ENCODE measurements around the gene CES3.
"Not testable (repeated sequence)": the region's sequence is repeated elsewhere in the genome, so short reads cannot be mapped to it uniquely, and the experiment has no call there.

The CES3 gene

DNA sequence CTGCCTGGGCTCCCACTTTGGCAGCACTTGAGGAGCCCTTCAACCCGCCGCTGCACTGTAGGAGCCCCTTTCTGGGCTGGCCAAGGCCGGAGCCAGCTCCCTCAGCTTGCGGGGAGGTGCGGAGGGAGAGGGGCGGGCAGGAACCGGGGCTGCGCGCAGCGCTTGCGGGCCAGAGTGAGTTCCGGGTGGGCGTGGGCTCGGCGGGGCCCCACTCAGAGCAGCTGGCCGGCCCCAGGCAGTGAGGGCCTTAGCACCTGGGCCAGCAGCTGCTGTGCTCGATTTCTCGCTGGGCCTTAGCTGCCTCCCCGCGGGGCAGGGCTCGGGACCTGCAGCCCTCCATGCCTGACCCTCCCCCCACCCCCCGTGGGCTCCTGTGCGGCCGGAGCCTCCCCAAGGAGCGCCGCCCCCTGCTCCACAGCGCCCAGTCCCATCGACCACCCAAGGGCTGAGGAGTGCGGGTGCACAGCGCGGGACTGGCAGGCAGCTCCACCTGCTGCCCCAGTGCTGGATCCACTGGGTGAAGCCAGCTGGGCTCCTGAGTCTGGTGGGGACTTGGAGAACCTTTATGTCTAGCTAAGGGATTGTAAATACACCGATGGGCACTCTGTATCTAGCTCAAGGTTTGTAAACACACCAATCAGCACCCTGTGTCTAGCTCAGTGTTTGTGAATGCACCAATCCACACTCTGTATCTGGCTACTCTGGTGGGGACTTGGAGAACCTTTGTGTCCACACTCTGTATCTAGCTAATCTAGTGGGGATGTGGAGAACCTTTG is 13.3 kb downstream of the CES3 start:
- not testable (repeated sequence) for DNase-seq

DNA sequence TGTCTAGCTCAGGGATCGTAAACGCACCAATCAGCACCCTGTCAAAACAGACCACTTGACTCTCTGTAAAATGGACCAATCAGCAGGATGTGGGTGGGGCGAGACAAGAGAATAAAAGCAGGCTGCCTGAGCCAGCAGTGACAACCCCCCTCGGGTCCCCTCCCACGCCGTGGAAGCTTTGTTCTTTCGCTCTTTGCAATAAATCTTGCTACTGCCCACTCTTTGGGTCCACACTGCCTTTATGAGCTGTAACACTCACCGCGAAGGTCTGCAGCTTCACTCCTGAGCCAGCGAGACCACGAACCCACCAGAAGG is 13.8 kb downstream of the CES3 start:
- DNase-seq, result not testable (repeated sequence)

DNA sequence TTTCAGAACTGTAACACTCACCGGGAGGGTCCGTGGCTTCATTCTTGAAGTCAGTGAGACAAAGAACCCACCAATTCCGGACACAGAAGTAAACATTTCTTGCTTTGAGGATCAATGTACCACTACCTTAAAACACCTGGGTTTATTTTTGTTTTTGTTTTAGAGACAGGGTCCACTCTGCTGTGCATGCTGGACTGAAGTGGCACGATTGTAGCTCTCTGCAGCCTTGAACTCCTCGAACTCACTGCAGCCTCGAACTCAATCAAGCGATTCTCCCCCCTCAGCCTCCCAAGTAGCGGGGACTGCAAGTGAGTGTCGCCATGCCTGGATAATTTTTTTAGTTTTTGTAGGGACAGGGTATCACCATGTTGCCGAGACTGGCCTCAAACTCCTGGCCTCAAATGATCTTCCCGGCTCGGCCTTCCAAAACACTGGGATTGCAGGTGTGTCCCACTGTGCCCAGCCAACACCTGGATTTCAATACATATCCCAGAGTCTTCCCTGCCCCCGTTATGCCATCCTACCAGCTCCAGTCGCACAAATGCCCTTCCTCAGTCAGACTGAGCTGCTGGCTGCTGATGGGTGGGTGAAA is 14.3 kb downstream of the CES3 start:
- DNase-seq, result no peak

DNA sequence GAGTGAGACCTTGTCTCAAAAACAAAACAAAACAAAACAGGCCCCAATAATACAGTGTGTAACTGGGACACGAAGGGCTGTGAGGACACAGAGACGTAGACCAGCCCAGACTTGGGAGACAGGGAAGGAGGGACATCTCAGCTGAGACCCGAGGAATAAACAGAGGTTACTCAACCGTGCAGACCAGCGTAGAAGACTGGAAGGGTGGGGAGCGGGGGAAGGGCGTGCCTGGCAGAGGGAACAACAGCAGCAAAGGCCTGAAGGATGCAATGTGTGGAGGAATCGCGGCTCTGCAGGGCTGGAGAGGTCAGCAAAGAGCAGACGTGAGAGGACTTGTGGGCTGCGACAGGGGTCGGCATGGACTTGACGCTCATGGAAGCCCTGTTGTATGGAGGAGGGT is 15.7 kb downstream of the CES3 start:
- DNase-seq, result no peak

DNA sequence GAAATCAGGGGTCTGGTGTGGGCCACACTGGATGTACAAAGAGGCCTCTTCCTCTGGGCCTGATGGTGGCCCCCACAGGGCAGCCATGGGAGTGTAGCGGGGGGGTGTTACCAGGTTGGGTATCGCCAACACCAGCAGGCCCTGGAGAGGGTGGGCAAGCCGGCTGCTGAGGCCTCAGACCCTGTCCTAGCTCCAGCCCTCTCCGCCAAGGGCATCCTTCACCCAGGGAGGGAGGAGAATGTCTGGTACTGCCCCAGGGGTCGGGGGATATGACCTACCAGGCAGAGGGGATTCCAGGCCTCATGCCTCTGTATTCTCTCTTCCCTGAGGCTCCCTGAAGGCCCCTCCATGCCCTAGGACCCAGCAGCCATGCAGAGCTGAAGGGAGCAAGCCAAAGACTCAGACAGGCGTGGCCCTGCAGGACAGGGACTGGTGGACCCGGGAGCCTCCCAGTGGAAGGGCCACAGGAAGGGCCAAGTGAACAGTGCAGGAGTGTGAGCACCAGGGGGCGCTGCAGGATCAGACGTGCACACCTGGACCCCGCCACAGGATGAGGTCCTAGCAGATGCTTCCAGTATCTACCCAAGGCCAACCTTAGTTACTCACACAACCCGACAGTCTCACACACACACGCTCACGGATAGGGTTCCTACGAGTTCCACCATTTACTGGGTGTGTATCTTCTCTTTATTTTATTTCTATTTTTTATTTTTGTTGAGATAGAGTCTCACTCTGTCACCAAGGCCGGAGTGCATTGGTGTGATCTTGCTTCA is 16.5 kb downstream of the CES3 start:
- peak; percentile 76 for DNase-seq

DNA sequence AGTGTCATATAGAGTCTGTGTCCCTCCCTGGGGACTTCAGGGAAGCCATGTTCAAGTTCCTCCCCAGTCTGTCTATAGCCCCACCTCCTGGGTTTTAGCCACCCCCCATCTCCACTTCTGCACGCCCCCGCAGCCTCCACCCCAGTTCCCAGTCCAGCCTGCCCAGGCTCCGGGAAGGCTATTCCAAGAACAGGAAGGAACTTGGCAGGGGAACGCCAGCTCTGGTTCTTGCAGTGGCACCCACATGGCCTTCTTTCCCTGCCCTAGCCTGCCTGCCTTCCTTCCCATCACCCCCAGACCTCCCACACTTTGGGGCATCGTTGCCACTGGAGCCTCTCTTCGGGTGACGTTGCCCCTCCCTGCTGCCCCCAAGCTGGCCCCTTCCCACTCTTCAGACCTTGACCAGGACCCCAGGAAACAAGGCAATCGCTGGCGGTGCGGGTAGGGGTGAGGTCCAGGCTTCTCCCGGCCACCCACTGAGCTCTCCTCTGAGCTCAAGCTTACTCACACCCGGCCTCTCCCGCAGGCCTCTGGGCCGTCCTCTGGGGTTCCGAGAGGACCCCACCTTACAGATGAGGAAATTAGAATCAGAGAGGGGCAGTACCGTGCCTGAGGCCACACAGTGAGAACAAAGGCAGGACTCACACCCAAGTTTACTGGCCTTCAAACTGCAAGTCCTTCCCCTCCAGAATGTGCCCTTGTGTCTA is 18.1 kb downstream of the CES3 start:
- no peak for DNase-seq

DNA sequence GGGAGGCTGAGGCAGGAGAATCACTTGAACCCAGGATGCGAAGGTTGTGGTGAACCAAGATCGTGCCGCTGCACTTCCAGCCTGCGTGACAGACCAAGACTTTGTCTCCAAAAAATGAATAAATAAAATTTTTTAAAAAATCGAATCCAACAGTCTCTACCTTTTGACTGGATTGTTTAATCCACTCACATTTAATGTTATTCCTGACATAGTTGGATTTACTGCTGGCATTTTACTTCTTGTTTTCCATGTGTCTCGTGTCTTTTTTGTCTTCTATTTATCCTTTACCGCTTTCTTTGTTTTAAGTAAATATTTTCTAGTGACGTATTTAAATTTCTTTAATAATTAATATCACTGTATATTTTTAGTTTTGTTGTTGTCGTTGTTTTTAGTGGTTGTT is 22.0 kb downstream of the CES3 start:
- no peak for DNase-seq

DNA sequence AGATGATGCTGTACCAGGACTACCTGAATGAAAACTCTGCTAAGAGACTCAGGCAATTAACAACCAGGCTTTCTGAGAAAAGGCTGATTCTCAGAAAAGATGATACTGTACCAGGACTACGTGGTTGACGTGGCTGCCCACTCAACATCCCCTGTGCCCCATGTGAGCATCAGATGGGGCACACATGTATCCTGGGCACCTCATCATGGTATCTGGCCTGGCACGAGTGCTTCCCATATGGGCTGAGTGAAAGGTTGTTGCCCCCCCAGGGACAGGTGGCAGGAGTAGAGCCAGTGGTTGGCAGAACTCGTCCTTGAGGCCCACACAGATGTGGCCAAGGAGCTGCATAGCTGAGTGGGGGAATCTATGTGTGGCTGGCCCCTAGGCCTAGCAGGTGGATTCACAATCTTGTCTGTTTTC is 23.8 kb downstream of the CES3 start:
- DNase-seq, result no peak

DNA sequence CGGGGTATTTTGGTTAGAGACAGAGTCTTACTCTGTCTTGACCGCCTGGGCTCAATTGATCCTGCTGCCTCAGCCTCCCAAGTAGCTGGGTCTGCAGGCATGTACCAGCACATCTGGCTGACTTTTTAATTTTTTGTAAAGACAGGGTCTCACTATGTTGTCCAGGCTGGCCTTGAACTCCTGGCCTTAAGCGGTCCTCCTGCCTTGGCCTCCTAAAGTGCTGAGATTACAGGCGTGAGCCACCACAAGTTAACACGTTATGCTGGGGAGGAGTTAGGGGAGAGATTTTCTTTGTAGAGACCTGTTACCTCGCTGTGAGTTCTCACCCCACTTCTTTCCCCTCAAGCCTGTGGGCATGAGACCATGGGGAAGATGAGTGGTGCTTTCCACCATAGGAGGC is 25.5 kb downstream of the CES3 start:
- DNase-seq, result no peak

DNA sequence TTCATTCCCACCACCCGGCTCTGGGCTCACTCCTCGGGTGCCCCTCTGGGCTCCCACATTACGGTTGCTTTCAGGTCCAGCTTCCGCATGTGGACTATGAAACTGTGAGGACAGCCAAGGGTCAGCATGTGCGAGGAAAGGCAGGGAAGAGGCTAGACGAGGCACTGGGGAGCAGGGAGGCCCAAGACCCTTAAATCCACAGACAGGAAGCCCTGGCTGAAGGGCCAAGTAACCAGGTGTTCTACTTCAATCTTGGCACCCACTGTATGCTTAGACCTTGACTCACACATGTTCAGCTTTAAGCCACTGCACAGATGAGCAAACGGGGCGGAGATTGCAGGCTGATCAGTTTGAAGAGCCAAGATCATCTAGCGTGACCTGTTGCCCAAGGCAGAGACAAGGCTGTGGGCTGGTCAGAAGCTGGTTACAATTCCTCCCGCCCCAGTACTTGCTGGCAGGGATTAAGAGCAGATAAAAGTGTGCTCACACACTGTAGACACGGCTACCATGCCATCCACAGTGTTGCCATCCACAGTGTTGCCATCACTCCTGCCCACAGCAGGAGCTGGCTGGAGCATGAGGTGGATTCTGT is 27.2 kb downstream of the CES3 start, which contains the start of gene CES4A:
CES4A (plus strand) TSS at position 393 of the 592 bp plus-strand sequence; CDS start at position 577, 184 bp downstream.
- DNase-seq, result no peak

DNA sequence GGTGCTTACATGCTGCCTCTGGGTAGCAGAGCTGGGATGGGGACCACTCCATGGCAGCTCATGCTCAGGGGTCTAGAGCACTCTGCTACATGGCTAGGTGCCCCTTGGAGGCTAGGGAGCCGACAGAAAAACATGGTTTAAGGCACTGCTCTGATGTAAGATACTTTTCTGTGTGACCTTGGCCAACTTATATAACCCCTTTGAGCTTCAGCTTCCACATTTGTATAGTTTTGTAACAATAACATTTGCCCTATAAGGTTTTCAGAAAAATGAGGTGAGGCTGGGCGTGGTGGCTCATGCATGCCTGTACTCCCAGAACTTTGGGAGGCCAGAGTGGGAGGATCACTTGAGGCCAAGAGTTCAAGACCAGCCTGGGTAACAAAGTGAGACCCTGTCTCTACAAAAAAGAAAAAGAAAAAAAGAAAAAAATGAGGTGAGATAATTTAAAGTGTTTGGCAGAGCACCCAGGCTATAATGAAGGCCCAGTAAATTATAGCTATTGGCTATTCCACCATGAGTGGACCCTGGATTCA is 30.5 kb downstream of the CES3 start:
- DNase-seq, result no peak

DNA sequence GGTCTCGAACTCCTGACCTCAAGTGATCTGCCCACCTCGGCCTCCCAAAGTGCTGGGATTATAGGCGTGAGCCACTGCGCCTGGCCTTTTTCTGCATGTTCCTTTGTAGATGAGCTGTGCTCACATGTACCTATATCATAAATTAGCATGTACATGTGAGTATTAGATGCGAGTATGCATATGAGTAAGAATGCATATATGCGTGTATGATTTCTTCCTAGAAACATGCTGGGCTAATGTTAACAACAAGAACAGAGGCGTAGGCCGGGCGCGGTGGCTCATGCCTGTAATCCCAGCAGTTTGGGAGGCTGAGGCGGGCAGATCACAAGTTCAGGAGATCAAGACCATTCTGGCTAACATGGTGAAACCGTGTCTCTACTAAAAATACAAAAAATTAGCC is 32.5 kb downstream of the CES3 start:
- DNase-seq, result not testable (repeated sequence)

DNA sequence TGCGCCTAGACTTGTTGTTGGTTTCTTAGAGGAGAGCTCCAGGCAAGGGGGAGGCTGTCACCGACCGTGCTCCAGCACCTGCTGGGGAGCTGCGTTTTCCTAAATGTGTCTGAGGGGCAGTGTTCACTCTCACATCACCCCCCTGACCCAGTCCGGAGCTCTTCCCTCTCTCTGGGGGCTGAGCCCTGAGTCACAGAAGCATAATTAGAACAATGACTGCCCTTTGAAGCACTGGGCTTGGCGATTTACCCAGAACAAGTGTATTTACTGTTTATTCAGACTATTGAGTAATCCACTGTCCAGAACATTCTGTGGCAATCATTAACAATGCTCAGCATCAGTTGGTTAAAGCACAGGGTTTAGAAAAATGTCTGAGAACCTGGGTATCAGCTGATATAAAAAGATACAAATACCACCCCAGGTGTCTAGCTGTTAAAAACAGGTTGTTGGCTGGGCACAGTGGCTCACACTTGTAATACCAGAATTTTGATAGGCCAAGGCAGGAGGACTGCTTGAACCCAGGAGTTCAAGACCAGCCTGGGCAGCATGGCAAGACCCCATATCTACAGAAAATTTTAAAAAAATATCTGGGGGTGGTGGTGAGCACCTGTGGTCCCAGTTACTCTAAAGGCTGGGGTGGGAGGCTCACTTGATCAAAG is 35.4 kb downstream of the CES3 start:
- no peak for DNase-seq

DNA sequence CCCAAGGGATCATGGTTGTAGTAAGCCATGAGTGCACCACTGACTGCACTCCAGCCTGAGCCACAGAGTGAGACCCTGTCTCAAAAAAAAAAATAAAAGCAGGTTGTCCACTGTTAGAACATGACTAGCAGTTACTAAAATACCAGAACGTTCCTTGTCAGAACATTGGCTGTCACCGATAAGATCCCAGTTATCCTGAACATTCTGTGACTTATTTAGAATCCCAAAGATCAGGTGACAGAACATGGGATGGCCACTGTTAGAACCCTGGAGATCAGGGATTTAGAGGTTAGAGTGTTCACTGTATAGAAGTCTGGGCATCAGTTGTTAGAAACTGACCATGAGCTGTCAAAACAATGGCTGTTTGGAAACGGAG is 35.9 kb downstream of the CES3 start:
- no peak for DNase-seq

DNA sequence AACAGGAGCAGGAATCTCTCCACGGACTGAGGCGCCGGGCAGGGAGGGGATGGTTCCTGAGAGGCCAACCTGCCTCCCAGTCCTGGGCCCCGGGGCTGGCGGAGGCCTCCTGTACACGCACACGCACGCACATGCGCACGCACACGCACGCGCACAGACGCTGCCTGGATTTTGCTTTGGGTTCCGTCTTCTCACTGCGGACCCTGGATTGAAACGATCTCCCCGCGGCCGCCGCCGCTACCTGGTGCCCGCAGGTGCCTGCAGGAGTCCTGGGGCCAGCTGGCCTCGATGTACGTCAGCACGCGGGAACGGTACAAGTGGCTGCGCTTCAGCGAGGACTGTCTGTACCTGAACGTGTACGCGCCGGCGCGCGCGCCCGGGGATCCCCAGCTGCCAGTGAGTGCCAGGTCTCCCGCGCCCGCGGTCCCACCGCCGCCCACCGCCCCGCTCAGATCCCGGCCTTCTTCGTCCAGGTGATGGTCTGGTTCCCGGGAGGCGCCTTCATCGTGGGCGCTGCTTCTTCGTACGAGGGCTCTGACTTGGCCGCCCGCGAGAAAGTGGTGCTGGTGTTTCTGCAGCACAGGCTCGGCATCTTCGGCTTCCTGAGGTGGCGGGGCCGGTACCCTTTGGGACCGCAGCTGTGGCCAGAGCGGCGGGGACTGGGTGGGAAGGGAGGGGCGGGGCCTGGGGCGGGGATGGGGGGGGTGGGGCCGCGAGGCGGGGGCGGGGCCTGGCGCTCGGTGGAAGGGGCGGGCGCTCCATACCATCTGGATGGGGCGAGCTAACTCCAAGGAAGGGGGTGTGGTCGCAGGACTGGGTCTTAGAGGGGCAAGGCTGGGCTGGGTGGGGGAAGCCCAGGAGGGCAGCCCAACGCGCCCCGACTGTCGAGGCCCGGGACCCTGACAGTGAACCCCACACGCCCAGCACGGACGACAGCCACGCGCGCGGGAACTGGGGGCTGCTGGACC is 39.6 kb downstream of the CES3 start:
- DNase-seq, result no peak

DNA sequence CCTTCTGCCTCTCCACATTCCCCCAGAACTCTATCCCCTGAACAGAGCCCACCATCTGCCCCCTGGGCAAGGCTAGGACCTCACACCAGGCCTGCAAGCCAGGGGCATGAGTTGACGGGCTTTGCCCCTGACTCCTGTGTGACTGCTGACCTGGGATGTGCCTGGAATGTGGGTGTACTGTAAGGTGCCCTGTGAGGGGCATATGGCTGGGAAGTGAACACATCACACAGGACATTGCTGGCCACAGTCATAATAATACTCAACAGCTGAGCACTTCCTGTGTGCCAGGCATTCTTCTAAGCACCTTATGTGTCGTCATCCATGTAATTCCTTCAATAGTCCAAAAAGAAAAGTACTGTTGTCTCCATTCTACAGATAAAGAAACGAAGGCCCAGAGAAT is 40.7 kb downstream of the CES3 start:
- no peak for DNase-seq

DNA sequence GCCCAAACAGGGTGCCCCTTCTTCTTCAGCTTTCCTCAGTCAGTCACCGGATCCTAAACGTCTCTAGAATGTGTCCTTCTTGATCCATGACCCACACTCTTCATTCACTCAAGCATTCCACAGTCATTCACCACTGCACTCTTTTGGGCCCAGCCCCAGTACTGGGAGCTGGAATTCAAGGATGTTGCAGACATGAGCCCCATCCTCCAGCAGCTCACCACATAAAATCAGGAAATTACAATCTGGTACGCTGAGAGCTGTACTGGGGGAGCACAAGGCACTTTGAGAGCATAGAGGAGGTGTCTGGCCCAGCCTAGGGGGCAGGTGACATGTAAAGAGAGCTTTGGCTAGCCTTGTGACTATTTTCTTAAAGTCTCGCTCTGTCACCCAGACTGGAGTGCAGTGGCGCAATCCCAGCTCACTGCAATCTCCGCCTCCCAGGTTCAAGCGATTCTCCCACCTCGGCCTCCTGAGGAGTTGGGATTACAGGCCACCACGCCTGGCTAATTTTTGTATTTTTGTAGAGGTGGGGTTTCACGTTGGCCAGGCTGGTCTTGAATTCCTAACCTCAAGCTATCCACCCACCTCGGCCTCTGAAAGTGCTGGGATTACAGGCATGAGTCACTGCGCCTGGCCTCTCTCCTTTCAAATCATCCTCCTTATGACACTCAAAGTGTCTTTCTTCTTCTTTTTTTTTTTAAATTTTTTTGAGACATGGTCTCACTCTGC is 46.0 kb downstream of the CES3 start:
- DNase-seq, result peak; percentile 47

DNA sequence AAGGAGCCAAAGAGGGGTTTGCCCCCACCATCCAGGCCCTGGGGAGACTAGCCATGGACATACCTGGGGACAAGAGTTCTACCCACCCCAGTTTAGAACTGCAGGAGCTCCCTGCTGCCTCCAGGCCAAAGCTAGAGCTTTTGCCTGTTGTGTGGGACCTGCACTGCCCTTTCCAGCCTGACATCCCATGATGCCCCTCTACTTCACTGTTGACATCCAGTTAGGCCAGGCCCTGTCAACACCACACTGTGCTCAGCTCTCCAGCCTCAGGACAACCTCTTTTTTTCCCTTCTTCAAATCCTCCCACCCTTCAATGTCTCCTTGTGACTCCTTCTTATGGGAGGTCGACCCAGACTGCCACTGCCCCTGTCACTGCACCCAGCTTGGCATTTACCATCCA is 48.1 kb downstream of the CES3 start:
- no peak for DNase-seq

DNA sequence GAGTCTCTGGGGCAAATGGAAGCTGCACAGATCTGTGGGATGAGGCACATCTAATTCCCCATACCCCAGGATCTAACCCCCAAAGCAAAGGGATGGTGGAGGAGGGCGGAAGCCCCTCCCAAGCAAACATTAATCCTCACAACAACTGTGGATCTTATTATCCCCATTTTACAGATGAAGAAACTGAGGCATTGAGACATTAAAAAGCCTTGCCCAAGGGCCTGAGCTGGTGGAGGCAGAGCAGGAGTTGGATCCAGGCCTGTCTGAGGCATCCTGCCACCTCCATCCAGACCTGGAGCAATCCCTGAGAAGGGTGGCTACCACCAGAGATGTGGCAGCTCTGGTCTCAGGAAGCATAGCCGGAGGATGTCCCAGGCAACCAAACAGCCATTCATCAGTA is 50.2 kb downstream of the CES3 start:
- no peak for DNase-seq

DNA sequence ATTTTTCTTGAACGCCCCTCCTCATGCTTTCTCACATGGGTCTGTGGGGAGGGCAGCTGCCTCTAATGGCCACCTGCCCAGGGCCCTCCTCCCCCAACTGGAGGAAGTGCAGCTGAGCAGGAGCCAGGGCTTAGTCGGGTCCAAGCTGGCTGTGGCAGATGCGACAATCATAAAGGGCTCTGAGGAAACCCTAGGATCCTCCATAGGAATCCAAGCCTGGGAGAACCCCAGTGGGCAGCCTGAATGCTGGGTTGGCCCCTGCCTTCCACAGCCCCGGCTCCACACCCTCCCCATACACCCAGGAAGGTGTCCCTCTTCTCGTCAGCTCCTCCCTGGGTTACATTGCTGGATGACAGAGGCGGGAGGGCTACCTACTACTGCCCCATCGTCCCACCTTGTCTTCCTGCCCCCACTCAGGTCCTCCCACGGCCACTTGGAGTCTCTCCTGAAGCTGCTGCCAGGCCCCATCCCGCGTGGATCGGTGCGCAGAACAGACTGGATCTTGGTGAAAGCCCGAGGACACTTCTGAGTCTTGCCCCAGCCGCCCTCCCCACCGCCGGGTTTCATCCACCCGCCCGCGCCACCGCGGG is 52.3 kb downstream of the CES3 start:
- no peak for DNase-seq
